Pancreas (tissue), 10 donors: ENCODE measurements around the gene FNDC3B. TPM values are rescaled to one million over a fixed set of nuclear protein-coding genes. Genes with fewer than 3 reads are reported as not detected.

Source experiments
- ATAC-seq, 4 donors: fragments of 200-7000 bp; cut with Tn5 transposase; one replicate each; pipeline versions ENCODE4 v1.8.0 to v1.9.1; 2020; ENCODE audit warnings: mild to moderate bottlenecking in 4 of 4, moderate library complexity in 4 of 4
- DNase-seq, 6 donors: peaks; one replicate each; pipeline ENCODE4 v3.0.0-alpha.2; 2020
- FAIRE-seq: peaks from 2 replicates; lab custom pipeline; 2012; peaks lifted over from hg19 to GRCh38; lab: Jason Lieb, UNC
- H3K27ac ChIP-seq, 4 donors: fragments of 200-600 bp; sonication (generic); 1 replicate in 3 of 4; 2 replicates in 1 of 4; pipeline versions ENCODE4 v1.5.0 to v1.8.0; 2020
- H3K27me3 ChIP-seq, 4 donors: fragments of 200-600 bp; one replicate each; pipeline ENCODE4 v1.8.0; 2021
- H3K36me3 ChIP-seq, 3 donors: fragments of 200-600 bp; sonication (generic) in 1 of 3; one replicate each; pipeline versions ENCODE4 v1.5.0 to v1.8.0; 2020 to 2021
- H3K4me1 ChIP-seq, 3 donors: fragments of 200-600 bp; one replicate each; pipeline ENCODE4 v1.8.0; 2021
- H3K4me3 ChIP-seq, 4 donors: fragments of 200-600 bp; sonication (generic) in 2 of 4; one replicate each; pipeline versions ENCODE4 v1.5.0 to v1.8.0; 2020 to 2021
- H3K9me3 ChIP-seq, 4 donors: fragments of 200-600 bp; one replicate each; pipeline ENCODE4 v1.8.0; 2021
- CTCF ChIP-seq, 4 donors: fragments of 200-600 bp; sonication (generic) in 3 of 4; IDR thresholded peaks; one replicate each; pipeline versions ENCODE4 v1.5.0 to v1.8.0; 2021; ENCODE audit warnings: antibody characterized with exemption in 4 of 4
- WGBS, 2 donors: extraction: QIAGEN DNeasy Blood & Tissue Kit; methylation state at CpG; one replicate each; pipeline ENCODE4 v1.1.7; 2013; 5-methylcytosine and 5-hydroxymethylcytosine counted together
- intact Hi-C, 3 donors: fragments of 100-400 bp; cut with DNase I; formaldehyde crosslinking; loops; one replicate each; pipeline versions ENCODE4 v1.11.1 to v1.14.2; 2022
- polyA plus RNA-seq, 2 donors: library from polyadenylated mRNA; stranded (reverse); fragments of 200-250 nt; gene quantifications; one replicate each; pipeline ENCODE4 v1.2.3, GENCODE V29; 2013
- total RNA-seq, 6 donors: library from RNA; stranded (reverse); fragmentation: NEBNext Ultra II Directional in 4 of 6; extraction: Animal tissue kit (Norgen Biotek cat#: 25700) in 4 of 6; gene quantifications; one replicate each; pipeline versions ENCODE4 v1.2.1 to v1.2.4, GENCODE V29; 2021 to 2023
- donor health status: healthy with polysubstance abuse.
- donor health status: DM: no; HTN: no; CAD: no; lungs with moderate emphysema.
- donor health status: DM: no; HTN: no; CAD: no.
- donor health status: control.
- donor health status: control.
- donor health status: Bipolar disorder and iron deficiency.
- donor health status: DM: yes; HTN: yes; CAD: no.
- donor health status: DM: no; HTN: no; CAD: no.
- donor health status: DM: no; HTN: no; CAD: no.
- donor health status: DM: yes; HTN: yes; CAD: no.

FNDC3B gene
- total and polyA plus RNA-seq, 8 donors: 9.3 to 126 (median 73.2) TPM

GRCh38 chr3:172261054-172261453 is 221.7 kb downstream of the FNDC3B start:
- H3K4me1 ChIP-seq: peaks cover 0 to 15% (median 0%) of the 10 kb centered on the region in 3 donors
- no peak overlapping the region for H3K4me3 ChIP-seq
- no peak for TF ChIP-seq CTCF (IDR thresholded peaks at IDR 0.05)
- H3K36me3 ChIP-seq: no peaks in the 10 kb centered on the region
- FAIRE-seq (no peak), ATAC-seq (peak in 2 of 4 donors; percentile 24 to 29), DNase-seq (no peak)
- no peak overlapping the region for H3K27ac ChIP-seq
- intact Hi-C loops: no loop called here
- 64 to 66% methylated on average over 5 of the region's 5 CpGs for WGBS, 2 donors
- H3K9me3 ChIP-seq: no peaks in the 10 kb centered on the region
- H3K27me3 ChIP-seq: no peaks in the 10 kb centered on the region

GRCh38 chr3:172262991-172263608 is 223.7 kb downstream of the FNDC3B start:
- peaks cover 0 to 10% (median 0%) of the 10 kb centered on the region in 3 donors for H3K4me1 ChIP-seq
- FAIRE-seq: no peak
- intact Hi-C loops: no loop called here
- no peak for ATAC-seq
- no peaks in the 10 kb centered on the region for H3K36me3 ChIP-seq
- TF ChIP-seq CTCF (IDR thresholded peaks at IDR 0.05): no peak
- WGBS, 2 donors: 89 to 92% methylated on average over 1 of the region's 1 CpG
- no peaks in the 10 kb centered on the region for H3K9me3 ChIP-seq
- H3K4me3 ChIP-seq: no peak overlapping the region
- H3K27me3 ChIP-seq: no peaks in the 10 kb centered on the region
- no peak for DNase-seq
- no peak overlapping the region for H3K27ac ChIP-seq

GRCh38 chr3:172263781-172264486 is 224.6 kb downstream of the FNDC3B start:
- TF ChIP-seq CTCF (IDR thresholded peaks at IDR 0.05): no peak
- ATAC-seq: no peak
- DNase-seq: no peak
- Histone ChIP-seq H3K4me1 (peaks cover 0 to 10% (median 0%) of the 10 kb centered on the region in 3 donors), H3K4me3 (no peak overlapping the region), H3K9me3 (no peaks in the 10 kb centered on the region), H3K27ac (no peak overlapping the region), H3K36me3 (no peaks in the 10 kb centered on the region), H3K27me3 (no peaks in the 10 kb centered on the region)
- WGBS, 2 donors: 95 to 97% methylated on average over 7 of the region's 7 CpGs
- intact Hi-C loops: no loop called here
- FAIRE-seq: no peak

GRCh38 chr3:172266103-172266502 is 226.7 kb downstream of the FNDC3B start:
- TF ChIP-seq CTCF (IDR thresholded peaks at IDR 0.05): no peak
- intact Hi-C loops: no loop called here
- Histone ChIP-seq H3K9me3 (no peaks in the 10 kb centered on the region), H3K27me3 (no peaks in the 10 kb centered on the region), H3K4me1 (peaks cover 0 to 7% (median 0%) of the 10 kb centered on the region in 3 donors), H3K27ac (no peak overlapping the region), H3K4me3 (no peak overlapping the region), H3K36me3 (no peaks in the 10 kb centered on the region)
- no peak for ATAC-seq
- FAIRE-seq: no peak
- DNase-seq: no peak
- 97 to 99% methylated on average over 3 of the region's 3 CpGs for WGBS, 2 donors

GRCh38 chr3:172268425-172268824 is 229.0 kb downstream of the FNDC3B start:
- Histone ChIP-seq H3K27ac (no peak overlapping the region), H3K9me3 (no peaks in the 10 kb centered on the region), H3K27me3 (no peaks in the 10 kb centered on the region), H3K4me1 (peaks cover 0 to 8% (median 0%) of the 10 kb centered on the region in 3 donors), H3K4me3 (no peak overlapping the region), H3K36me3 (no peaks in the 10 kb centered on the region)
- DNase-seq: no peak
- ATAC-seq: no peak
- FAIRE-seq: no peak
- 69 to 77% methylated on average over 3 of the region's 3 CpGs for WGBS, 2 donors
- TF ChIP-seq CTCF (IDR thresholded peaks at IDR 0.05): no peak
- intact Hi-C loops: no loop called here
